ENCODE measurements around the gene FGF2. TPM values are rescaled to one million over a fixed set of nuclear protein-coding genes. Genes with fewer than 3 reads are reported as not detected.

Gene FGF2
- total and polyA plus RNA-seq, 2 donors (not counting 1 experiment from before 2014, with no cell fraction given) = 0.13 TPM; not detected in 1

DNA sequence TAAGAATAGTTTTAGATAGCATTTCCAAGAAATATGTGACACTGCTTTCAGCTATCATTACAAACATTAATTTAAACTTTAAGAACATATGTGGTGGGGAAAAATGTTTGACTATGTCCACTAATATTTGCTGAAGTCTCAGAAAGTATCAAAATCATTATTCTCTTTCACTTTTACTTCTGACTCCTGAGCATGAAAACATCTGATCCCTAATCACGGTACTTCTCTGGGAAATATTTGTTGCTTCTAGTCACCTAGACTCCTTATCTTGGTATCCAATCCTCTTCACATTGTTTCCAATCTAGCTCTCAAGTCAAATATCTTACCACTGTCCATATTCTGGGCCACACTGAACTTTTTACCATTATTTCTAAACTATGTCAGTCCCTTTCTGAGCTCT lies 85.0 kb downstream of the FGF2 start:
- no peaks in the 10 kb centered on the region for H3K27me3 Mint-ChIP-seq
- H3K4me2 ChIP-seq (replicated peaks; ENCODE audit: low read depth, low read length, poor library complexity, severe bottlenecking) = no peak overlapping the region
- no peaks in the 10 kb centered on the region for H3K9me3 ChIP-seq (ENCODE audit: control extremely low read depth in 1 of 3, control insufficient read depth in 2 of 3, insufficient read depth in 1 of 3, low read length in 2 of 3)
- no peaks in the 10 kb centered on the region for H4K20me1 ChIP-seq (ENCODE audit: control insufficient read depth, insufficient read depth, low read length, poor library complexity, severe bottlenecking)
- intact Hi-C loops (cut with micrococcal nuclease) = loop anchor here (5.0 kb wide), 1 partner anchor 1009 kb away; no protein-coding TSS in a partner anchor
- no peak overlapping the region for H2AFZ ChIP-seq (ENCODE audit: insufficient read depth, low read depth, low read length, poor library complexity, severe bottlenecking)
- no peak overlapping the region for H3K9ac ChIP-seq (ENCODE audit: low read length)
- H3K4me1 ChIP-seq (ENCODE audit: control insufficient read depth in 2 of 2, insufficient read depth in 2 of 2, low read length in 2 of 2) = no peaks in the 10 kb centered on the region
- H3K36me3 ChIP-seq (replicated peaks in 1 of 2; ENCODE audit: control extremely low read depth in 1 of 2, control insufficient read depth in 1 of 2, extremely low read depth in 1 of 2, insufficient read depth in 2 of 2, low read length in 1 of 2) = no peaks in the 10 kb centered on the region
- 100% methylated on average over 1 of the region's 1 CpG for WGBS (ENCODE audit: insufficient coverage)
- no peak for DNase-seq
- no peak overlapping the region for H3K27ac Mint-ChIP-seq
- H3K27ac ChIP-seq (ENCODE audit: low read length in 2 of 2) = no peak overlapping the region
- no peak for ATAC-seq (ENCODE audit: low read depth)
- no peak overlapping the region for H3K4me3 ChIP-seq (ENCODE audit: control extremely low read depth in 1 of 5, extremely low read depth in 1 of 5, insufficient read depth in 1 of 5, low read depth in 2 of 5, low read length in 4 of 5)
- no peaks in the 10 kb centered on the region for H3K79me2 ChIP-seq (ENCODE audit: control insufficient read depth, insufficient read depth, low read length)
- no peaks in the 10 kb centered on the region for H3K4me1 Mint-ChIP-seq
- CTCF ChIA-PET = interaction anchor here (4.6 kb wide), 1 partner anchor 154 kb away, joined by 65 read pairs; no protein-coding TSS in a partner anchor
- no peaks in the 10 kb centered on the region for H3K27me3 ChIP-seq (replicated peaks in 1 of 4; ENCODE audit: control extremely low read depth in 1 of 4, control insufficient read depth in 3 of 4, insufficient read depth in 4 of 4, low read length in 3 of 4)
- no peaks in the 10 kb centered on the region for H3K9me3 Mint-ChIP-seq (ENCODE audit: insufficient read depth)
- POLR2A ChIA-PET = no interaction called here
- TF ChIP-seq EZH2 (IDR thresholded peaks at IDR 0.05; ENCODE audit: borderline replicate concordance, insufficient read depth, low read depth, low read length, poor library complexity, severe bottlenecking) = no peak
- no peak for TF ChIP-seq CTCF (IDR thresholded peaks at IDR 0.05)
- no peak overlapping the region for H3K4me3 Mint-ChIP-seq

DNA sequence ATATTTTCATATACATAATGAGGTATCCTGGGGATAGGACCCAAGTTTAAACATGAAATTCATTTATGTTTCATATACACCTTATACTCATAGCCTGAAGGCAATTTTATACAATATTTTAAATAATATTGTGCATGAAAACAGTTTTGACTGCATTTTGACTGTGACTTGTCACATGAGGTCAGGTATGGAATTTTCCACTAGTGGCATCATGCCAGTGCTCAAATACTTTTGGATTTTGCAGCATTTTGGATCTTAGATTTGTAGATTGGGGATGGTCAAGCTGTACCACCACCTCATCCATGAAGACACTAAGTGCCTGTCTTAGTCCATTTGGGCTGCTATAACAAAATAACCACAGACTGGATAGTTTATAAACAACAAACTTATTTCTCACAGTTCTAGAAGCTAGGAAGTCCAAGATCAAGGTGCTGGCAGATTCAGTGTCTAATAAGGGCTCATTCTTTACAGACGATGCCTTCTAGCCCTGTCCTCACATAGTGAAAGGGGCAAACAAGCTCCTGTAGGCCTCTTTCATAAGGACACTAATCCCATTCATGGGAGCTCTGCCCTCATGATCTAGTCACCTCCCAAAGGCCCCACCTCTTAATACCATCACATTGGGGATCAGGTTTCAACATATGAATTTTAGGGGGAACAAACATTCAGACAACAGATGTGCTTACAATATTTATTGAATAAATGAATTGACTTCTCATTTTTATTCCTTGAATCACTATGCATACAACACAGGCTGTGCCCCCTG lies 86.4 kb downstream of the FGF2 start:
- Histone ChIP-seq H3K79me2 (ENCODE audit: control insufficient read depth, insufficient read depth, low read length) (no peaks in the 10 kb centered on the region), H3K4me3 (ENCODE audit: control extremely low read depth in 1 of 5, extremely low read depth in 1 of 5, insufficient read depth in 1 of 5, low read depth in 2 of 5, low read length in 4 of 5) (no peak overlapping the region), H3K9ac (ENCODE audit: low read length) (no peak overlapping the region), H2AFZ (ENCODE audit: insufficient read depth, low read depth, low read length, poor library complexity, severe bottlenecking) (no peak overlapping the region), H3K4me1 (ENCODE audit: control insufficient read depth in 2 of 2, insufficient read depth in 2 of 2, low read length in 2 of 2) (no peaks in the 10 kb centered on the region), H3K9me3 (ENCODE audit: control extremely low read depth in 1 of 3, control insufficient read depth in 2 of 3, insufficient read depth in 1 of 3, low read length in 2 of 3) (no peaks in the 10 kb centered on the region), H3K36me3 (replicated peaks in 1 of 2; ENCODE audit: control extremely low read depth in 1 of 2, control insufficient read depth in 1 of 2, extremely low read depth in 1 of 2, insufficient read depth in 2 of 2, low read length in 1 of 2) (no peaks in the 10 kb centered on the region), H3K4me2 (replicated peaks; ENCODE audit: low read depth, low read length, poor library complexity, severe bottlenecking) (no peak overlapping the region), H3K27ac (ENCODE audit: low read length in 2 of 2) (no peak overlapping the region), H3K27me3 (replicated peaks in 1 of 4; ENCODE audit: control extremely low read depth in 1 of 4, control insufficient read depth in 3 of 4, insufficient read depth in 4 of 4, low read length in 3 of 4) (no peaks in the 10 kb centered on the region), H4K20me1 (ENCODE audit: control insufficient read depth, insufficient read depth, low read length, poor library complexity, severe bottlenecking) (no peaks in the 10 kb centered on the region)
- 100% methylated on average over 1 of the region's 1 CpG for WGBS (ENCODE audit: insufficient coverage)
- Mint-ChIP-seq H3K27ac (no peak overlapping the region), H3K27me3 (no peaks in the 10 kb centered on the region), H3K9me3 (ENCODE audit: insufficient read depth) (no peaks in the 10 kb centered on the region), H3K4me1 (no peaks in the 10 kb centered on the region), H3K4me3 (no peak overlapping the region)
- ChIA-PET POLR2A (no interaction called here), CTCF (interaction anchor here (1.0 to 4.6 kb wide), 5 partner anchors 10 to 172 kb away, joined by 3 to 65 read pairs (median 15); no protein-coding TSS in a partner anchor)
- no peak for ATAC-seq (ENCODE audit: low read depth)
- intact Hi-C loops (cut with micrococcal nuclease) = loop anchor here (5.0 kb wide), 1 partner anchor 1011 kb away; no protein-coding TSS in a partner anchor
- no peak for TF ChIP-seq EZH2 (IDR thresholded peaks at IDR 0.05; ENCODE audit: borderline replicate concordance, insufficient read depth, low read depth, low read length, poor library complexity, severe bottlenecking)
- TF ChIP-seq CTCF (IDR thresholded peaks at IDR 0.05) = no peak
- no peak for DNase-seq
